ENCODE results near the gene THSD7A. TPM values are rescaled to one million over a fixed set of nuclear protein-coding genes. Genes with fewer than 3 reads are reported as not detected.

THSD7A gene
- total RNA-seq, 2 experiments from 2014 or later: not detected

- Mint-ChIP-seq H3K4me3 (no peak overlapping the region), H3K4me1 (ENCODE audit: low read depth) (no peaks in the 10 kb centered on the region), H3K36me3 (no peaks in the 10 kb centered on the region), H3K9me3 (no peaks in the 10 kb centered on the region), H3K27me3 (no peaks in the 10 kb centered on the region), H3K27ac (no peak overlapping the region)
- CTCF ChIA-PET: no interaction called here
- no peak for DNase-seq
- intact Hi-C loops (cut with micrococcal nuclease): no loop called here
- POLR2A ChIA-PET: no interaction called here
Observed at GRCh38 chr7:11757153-11757552, 74.8 kb downstream of the THSD7A start.

GRCh38 chr7:11754933-11755332 lies 77.1 kb downstream of the THSD7A start:
- H3K4me1 Mint-ChIP-seq (ENCODE audit: low read depth): no peaks in the 10 kb centered on the region
- POLR2A ChIA-PET: no interaction called here
- no peak for DNase-seq
- no peak overlapping the region for H3K4me3 Mint-ChIP-seq
- H3K27ac Mint-ChIP-seq: no peak overlapping the region
- intact Hi-C loops (cut with micrococcal nuclease): no loop called here
- H3K27me3 Mint-ChIP-seq: no peaks in the 10 kb centered on the region
- CTCF ChIA-PET: no interaction called here
- no peaks in the 10 kb centered on the region for H3K36me3 Mint-ChIP-seq
- no peaks in the 10 kb centered on the region for H3K9me3 Mint-ChIP-seq

GRCh38 chr7:11754123-11754522 lies 77.9 kb downstream of the THSD7A start:
- DNase-seq: no peak
- H3K27me3 Mint-ChIP-seq: no peaks in the 10 kb centered on the region
- H3K9me3 Mint-ChIP-seq: no peaks in the 10 kb centered on the region
- H3K27ac Mint-ChIP-seq: no peak overlapping the region
- ChIA-PET POLR2A (no interaction called here), CTCF (no interaction called here)
- H3K4me1 Mint-ChIP-seq (ENCODE audit: low read depth): no peaks in the 10 kb centered on the region
- H3K4me3 Mint-ChIP-seq: no peak overlapping the region
- no peaks in the 10 kb centered on the region for H3K36me3 Mint-ChIP-seq
- intact Hi-C loops (cut with micrococcal nuclease): no loop called here

- H3K4me1 Mint-ChIP-seq (ENCODE audit: low read depth): no peaks in the 10 kb centered on the region
- intact Hi-C loops (cut with micrococcal nuclease): no loop called here
- DNase-seq: no peak
- H3K9me3 Mint-ChIP-seq: no peaks in the 10 kb centered on the region
- no peaks in the 10 kb centered on the region for H3K27me3 Mint-ChIP-seq
- POLR2A ChIA-PET: no interaction called here
- H3K4me3 Mint-ChIP-seq: no peak overlapping the region
- CTCF ChIA-PET: no interaction called here
- H3K36me3 Mint-ChIP-seq: no peaks in the 10 kb centered on the region
- no peak overlapping the region for H3K27ac Mint-ChIP-seq
Observed at GRCh38 chr7:11753433-11753832, 78.6 kb downstream of the THSD7A start.

- H3K4me3 Mint-ChIP-seq: no peak overlapping the region
- ChIA-PET POLR2A (no interaction called here), CTCF (no interaction called here)
- H3K9me3 Mint-ChIP-seq: no peaks in the 10 kb centered on the region
- H3K27me3 Mint-ChIP-seq: no peaks in the 10 kb centered on the region
- H3K27ac Mint-ChIP-seq: no peak overlapping the region
- no peak for DNase-seq
- no peaks in the 10 kb centered on the region for H3K36me3 Mint-ChIP-seq
- no peaks in the 10 kb centered on the region for H3K4me1 Mint-ChIP-seq (ENCODE audit: low read depth)
- intact Hi-C loops (cut with micrococcal nuclease): no loop called here
Observed at GRCh38 chr7:11751807-11752389, 80.1 kb downstream of the THSD7A start.

- CTCF ChIA-PET: no interaction called here
- intact Hi-C loops (cut with micrococcal nuclease): no loop called here
- Mint-ChIP-seq H3K27me3 (no peaks in the 10 kb centered on the region), H3K4me1 (ENCODE audit: low read depth) (no peaks in the 10 kb centered on the region), H3K9me3 (no peaks in the 10 kb centered on the region), H3K36me3 (no peaks in the 10 kb centered on the region), H3K27ac (no peak overlapping the region), H3K4me3 (no peak overlapping the region)
- POLR2A ChIA-PET: no interaction called here
- no peak for DNase-seq
Observed at GRCh38 chr7:11751315-11751714, 80.7 kb downstream of the THSD7A start.

GRCh38 chr7:11750191-11750590 lies 81.8 kb downstream of the THSD7A start:
- H3K4me1 Mint-ChIP-seq (ENCODE audit: low read depth): no peaks in the 10 kb centered on the region
- H3K36me3 Mint-ChIP-seq: no peaks in the 10 kb centered on the region
- CTCF ChIA-PET: no interaction called here

GRCh38 chr7:11749629-11750028 lies 82.4 kb downstream of the THSD7A start:
- Mint-ChIP-seq H3K36me3 (no peaks in the 10 kb centered on the region), H3K9me3 (peaks cover 2% of the 10 kb centered on the region), H3K27me3 (no peaks in the 10 kb centered on the region), H3K4me3 (no peak overlapping the region), H3K27ac (no peak overlapping the region), H3K4me1 (ENCODE audit: low read depth) (no peaks in the 10 kb centered on the region)
- POLR2A ChIA-PET: no interaction called here
- CTCF ChIA-PET: no interaction called here
- no peak for DNase-seq
- intact Hi-C loops (cut with micrococcal nuclease): no loop called here

More at GRCh38 chr7:11750191-11750590, 81.8 kb downstream of the THSD7A start:
- Mint-ChIP-seq H3K9me3 (peaks cover 2% of the 10 kb centered on the region), H3K27me3 (no peaks in the 10 kb centered on the region), H3K4me3 (no peak overlapping the region), H3K27ac (no peak overlapping the region)
- POLR2A ChIA-PET: no interaction called here
- intact Hi-C loops (cut with micrococcal nuclease): no loop called here
- DNase-seq: no peak

GRCh38 chr7:11748884-11749283 lies 83.1 kb downstream of the THSD7A start:
- DNase-seq: no peak
- H3K4me1 Mint-ChIP-seq (ENCODE audit: low read depth): no peaks in the 10 kb centered on the region
- ChIA-PET CTCF (no interaction called here), POLR2A (no interaction called here)
- no peak overlapping the region for H3K4me3 Mint-ChIP-seq
- peaks cover 2% of the 10 kb centered on the region for H3K9me3 Mint-ChIP-seq
- no peaks in the 10 kb centered on the region for H3K36me3 Mint-ChIP-seq
- H3K27ac Mint-ChIP-seq: no peak overlapping the region
- intact Hi-C loops (cut with micrococcal nuclease): no loop called here
- no peaks in the 10 kb centered on the region for H3K27me3 Mint-ChIP-seq

- H3K9me3 Mint-ChIP-seq: peaks cover 2% of the 10 kb centered on the region
- H3K27me3 Mint-ChIP-seq: no peaks in the 10 kb centered on the region
- no peak for DNase-seq
- no peaks in the 10 kb centered on the region for H3K4me1 Mint-ChIP-seq (ENCODE audit: low read depth)
- no peak overlapping the region for H3K27ac Mint-ChIP-seq
- ChIA-PET POLR2A (no interaction called here), CTCF (no interaction called here)
- H3K4me3 Mint-ChIP-seq: no peak overlapping the region
- intact Hi-C loops (cut with micrococcal nuclease): no loop called here
- H3K36me3 Mint-ChIP-seq: no peaks in the 10 kb centered on the region
Observed at GRCh38 chr7:11747715-11748485, 84.1 kb downstream of the THSD7A start.

GRCh38 chr7:11746591-11746990 lies 85.4 kb downstream of the THSD7A start:
- ChIA-PET CTCF (no interaction called here), POLR2A (no interaction called here)
- Mint-ChIP-seq H3K9me3 (peaks cover 2% of the 10 kb centered on the region), H3K36me3 (no peaks in the 10 kb centered on the region), H3K4me3 (no peak overlapping the region), H3K27ac (no peak overlapping the region), H3K27me3 (no peaks in the 10 kb centered on the region), H3K4me1 (ENCODE audit: low read depth) (no peaks in the 10 kb centered on the region)
- no peak for DNase-seq
- intact Hi-C loops (cut with micrococcal nuclease): no loop called here

GRCh38 chr7:11743548-11743947 lies 88.5 kb downstream of the THSD7A start:
- ChIA-PET CTCF (no interaction called here), POLR2A (no interaction called here)
- no peaks in the 10 kb centered on the region for H3K27me3 Mint-ChIP-seq
- no peak overlapping the region for H3K27ac Mint-ChIP-seq
- DNase-seq: no peak
- H3K4me1 Mint-ChIP-seq (ENCODE audit: low read depth): no peaks in the 10 kb centered on the region
- no peaks in the 10 kb centered on the region for H3K36me3 Mint-ChIP-seq
- H3K4me3 Mint-ChIP-seq: no peak overlapping the region
- peaks cover 2% of the 10 kb centered on the region for H3K9me3 Mint-ChIP-seq
- intact Hi-C loops (cut with micrococcal nuclease): no loop called here

GRCh38 chr7:11743016-11743415 lies 89.0 kb downstream of the THSD7A start:
- H3K4me3 Mint-ChIP-seq: no peak overlapping the region
- no peaks in the 10 kb centered on the region for H3K27me3 Mint-ChIP-seq
- DNase-seq: no peak
- ChIA-PET POLR2A (no interaction called here), CTCF (no interaction called here)
- intact Hi-C loops (cut with micrococcal nuclease): no loop called here
- no peak overlapping the region for H3K27ac Mint-ChIP-seq
- no peaks in the 10 kb centered on the region for H3K4me1 Mint-ChIP-seq (ENCODE audit: low read depth)
- H3K9me3 Mint-ChIP-seq: peaks cover 2% of the 10 kb centered on the region
- H3K36me3 Mint-ChIP-seq: no peaks in the 10 kb centered on the region
